ENCODE data around the gene CERS6. TPM values are rescaled to one million over a fixed set of nuclear protein-coding genes. Genes with fewer than 3 reads are reported as not detected.

CERS6 gene
- polyA plus RNA-seq, 4 donors = 6.8 to 55.4 (median 21.9) TPM

DNA sequence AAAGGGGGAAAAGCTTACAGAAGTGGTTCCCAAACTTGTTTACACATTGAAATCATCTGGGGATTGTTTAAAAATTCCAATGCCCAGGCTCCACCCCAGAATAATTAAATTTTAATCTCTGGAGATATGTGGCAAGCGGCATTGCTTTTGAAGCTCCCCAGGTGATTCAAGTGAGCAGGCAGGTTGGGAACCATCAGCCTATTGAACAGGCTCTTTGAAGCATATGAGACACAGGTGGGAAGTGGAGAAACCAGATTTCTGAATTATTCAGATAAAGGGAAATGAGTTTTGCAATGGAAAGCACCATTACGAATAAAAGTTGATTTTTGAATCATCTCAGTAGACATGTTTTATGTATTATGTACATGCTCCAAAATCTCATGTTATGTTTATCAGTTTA lies 288.8 kb downstream of the CERS6 start:
- Histone ChIP-seq H3K36me3 (ENCODE audit: control insufficient read depth in 3 of 3, insufficient read depth in 2 of 3, low read depth in 1 of 3, low read length in 3 of 3) (peaks cover 0 to 6% (median 0%) of the 10 kb centered on the region in 3 donors), H3K4me1 (ENCODE audit: control insufficient read depth in 3 of 3, insufficient read depth in 2 of 3, low read depth in 1 of 3, low read length in 2 of 3) (peaks cover 0 to 27% (median 4%) of the 10 kb centered on the region in 3 donors), H3K4me3 (ENCODE audit: low read depth in 1 of 3, low read length in 3 of 3) (no peak overlapping the region), H3K9me3 (ENCODE audit: control insufficient read depth in 2 of 2, insufficient read depth in 1 of 2, low read depth in 1 of 2, low read length in 1 of 2) (no peaks in the 10 kb centered on the region), H3K27ac (ENCODE audit: low read depth in 1 of 3, low read length in 2 of 3) (no peak overlapping the region), H3K27me3 (ENCODE audit: control insufficient read depth in 3 of 3, insufficient read depth in 3 of 3, low read length in 3 of 3) (no peaks in the 10 kb centered on the region)
- WGBS, 3 donors = 18 to 60% (median 45%) methylated on average over 2 of the region's 2 CpGs
- DNase-seq (peak; percentile 25 to 52), FAIRE-seq (no peak)

DNA sequence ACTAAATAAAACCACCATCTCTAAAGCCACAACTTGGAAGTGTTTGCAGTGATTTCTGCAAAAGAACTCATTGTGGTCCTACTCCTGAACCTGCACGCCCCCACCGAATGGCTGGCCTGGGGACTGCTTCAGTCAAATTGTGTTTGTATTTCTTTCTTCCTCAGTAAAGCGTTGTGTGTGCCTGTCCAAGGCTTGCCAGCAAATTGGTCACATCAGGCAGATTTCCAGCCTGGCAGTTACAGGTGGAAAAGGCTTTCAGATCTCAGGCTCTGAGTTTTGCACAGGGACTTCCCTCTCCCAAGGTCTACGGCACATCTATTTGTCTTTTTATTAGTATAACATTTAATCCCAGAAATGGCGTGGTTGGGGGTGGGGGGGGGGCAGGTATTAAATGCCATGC lies 292.4 kb downstream of the CERS6 start:
- Histone ChIP-seq H3K36me3 (ENCODE audit: control insufficient read depth in 3 of 3, insufficient read depth in 2 of 3, low read depth in 1 of 3, low read length in 3 of 3) (peaks cover 0 to 6% (median 0%) of the 10 kb centered on the region in 3 donors), H3K4me3 (ENCODE audit: low read depth in 1 of 3, low read length in 3 of 3) (no peak overlapping the region), H3K27ac (ENCODE audit: low read depth in 1 of 3, low read length in 2 of 3) (no peak overlapping the region), H3K4me1 (ENCODE audit: control insufficient read depth in 3 of 3, insufficient read depth in 2 of 3, low read depth in 1 of 3, low read length in 2 of 3) (peaks cover 2 to 32% (median 3%) of the 10 kb centered on the region in 3 donors), H3K9me3 (ENCODE audit: control insufficient read depth in 2 of 2, insufficient read depth in 1 of 2, low read depth in 1 of 2, low read length in 1 of 2) (no peaks in the 10 kb centered on the region), H3K27me3 (ENCODE audit: control insufficient read depth in 3 of 3, insufficient read depth in 3 of 3, low read length in 3 of 3) (no peaks in the 10 kb centered on the region)
- 63 to 79% (median 76%) methylated on average over 5 of the region's 5 CpGs for WGBS, 3 donors
- FAIRE-seq (no peak), DNase-seq (no peak)

DNA sequence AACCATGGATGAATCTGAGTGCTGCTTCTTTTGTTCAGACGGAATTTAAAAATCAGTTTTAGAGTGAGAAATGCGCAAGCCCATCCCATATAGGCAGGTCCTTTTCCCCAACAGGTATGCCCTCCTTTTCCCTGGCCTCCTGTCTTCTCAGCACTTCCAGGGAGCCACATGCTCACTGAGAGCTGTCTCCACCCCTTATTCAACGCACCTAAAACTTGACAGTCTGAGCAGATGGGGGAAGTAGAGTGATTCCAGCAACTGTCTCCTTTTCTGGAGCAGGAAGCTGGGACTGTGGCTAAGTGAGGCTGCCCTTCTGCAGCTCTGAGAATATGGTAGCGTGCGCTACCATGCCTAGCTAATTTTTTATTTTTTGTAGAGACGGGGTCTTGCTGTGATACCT lies 293.2 kb downstream of the CERS6 start:
- FAIRE-seq (no peak), DNase-seq (no peak)
- H3K27ac ChIP-seq (ENCODE audit: low read depth in 1 of 3, low read length in 2 of 3) = no peak overlapping the region
- no peaks in the 10 kb centered on the region for H3K9me3 ChIP-seq (ENCODE audit: control insufficient read depth in 2 of 2, insufficient read depth in 1 of 2, low read depth in 1 of 2, low read length in 1 of 2)
- H3K4me3 ChIP-seq (ENCODE audit: low read depth in 1 of 3, low read length in 3 of 3) = no peak overlapping the region
- 68 to 90% (median 76%) methylated on average over 3 to 6 of the region's 6 CpGs for WGBS, 3 donors
- H3K36me3 ChIP-seq (ENCODE audit: control insufficient read depth in 3 of 3, insufficient read depth in 2 of 3, low read depth in 1 of 3, low read length in 3 of 3) = peaks cover 0 to 6% (median 0%) of the 10 kb centered on the region in 3 donors
- H3K4me1 ChIP-seq (ENCODE audit: control insufficient read depth in 3 of 3, insufficient read depth in 2 of 3, low read depth in 1 of 3, low read length in 2 of 3) = peaks cover 3 to 39% (median 4%) of the 10 kb centered on the region in 3 donors
- H3K27me3 ChIP-seq (ENCODE audit: control insufficient read depth in 3 of 3, insufficient read depth in 3 of 3, low read length in 3 of 3) = no peaks in the 10 kb centered on the region

DNA sequence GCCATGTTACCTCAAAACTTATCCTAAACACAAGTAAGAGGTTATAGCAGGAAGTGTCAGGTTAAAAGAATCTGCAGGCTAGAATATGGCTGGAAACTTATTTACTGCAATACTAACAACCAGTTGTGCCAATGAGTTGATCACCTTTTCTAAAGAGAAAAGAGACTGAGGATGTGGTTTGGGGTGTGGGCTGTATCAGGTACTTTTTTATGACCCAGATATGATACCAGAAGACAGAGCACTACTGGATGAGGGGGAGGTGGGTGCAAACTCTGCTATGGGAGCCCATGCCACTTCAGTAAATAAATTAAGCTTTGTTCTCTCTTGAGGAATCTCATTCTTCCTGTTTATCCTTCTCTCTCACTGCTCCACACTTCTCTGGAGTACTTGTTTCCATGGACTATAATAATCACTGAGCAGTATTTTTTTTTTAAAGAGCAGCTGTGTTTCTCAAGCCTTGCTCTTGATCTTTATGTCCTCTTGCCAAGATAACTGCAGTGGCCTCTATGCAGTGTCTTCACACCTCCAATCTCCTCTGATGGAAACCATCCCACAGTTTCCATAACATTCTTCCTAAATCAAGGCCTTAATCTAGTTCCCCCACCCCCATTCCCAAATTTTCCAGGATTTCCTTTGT lies 295.1 kb downstream of the CERS6 start:
- peak in 1 of 2 donors; percentile 35 for DNase-seq

DNA sequence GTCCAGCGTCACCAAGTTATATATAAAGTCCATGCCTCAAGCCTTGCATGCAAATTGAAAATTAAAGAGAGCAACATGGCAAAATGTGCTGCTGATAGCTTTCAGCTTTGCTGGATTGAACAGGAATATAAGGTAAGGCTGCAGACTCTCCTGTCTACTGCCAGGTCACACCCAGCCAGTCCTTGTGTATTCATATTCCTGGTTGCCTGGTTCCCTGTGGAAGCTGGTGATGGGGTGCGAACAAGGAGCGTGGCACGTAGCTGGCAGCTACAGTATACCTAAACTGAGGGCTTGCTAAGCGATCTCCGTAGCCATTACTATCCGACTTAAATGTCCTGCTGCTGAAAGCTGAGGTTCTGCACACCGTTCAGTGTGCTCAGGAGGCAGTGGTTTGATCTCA lies 296.3 kb downstream of the CERS6 start:
- peaks cover 2 to 45% (median 3%) of the 10 kb centered on the region in 3 donors for H3K4me1 ChIP-seq (ENCODE audit: control insufficient read depth in 3 of 3, insufficient read depth in 2 of 3, low read depth in 1 of 3, low read length in 2 of 3)
- DNase-seq (no peak), FAIRE-seq (no peak)
- H3K4me3 ChIP-seq (ENCODE audit: low read depth in 1 of 3, low read length in 3 of 3) = no peak overlapping the region
- WGBS, 3 donors = 93 to 96% (median 94%) methylated on average over 8 of the region's 8 CpGs
- no peaks in the 10 kb centered on the region for H3K9me3 ChIP-seq (ENCODE audit: control insufficient read depth in 2 of 2, insufficient read depth in 1 of 2, low read depth in 1 of 2, low read length in 1 of 2)
- peaks cover 0 to 6% (median 3%) of the 10 kb centered on the region in 3 donors for H3K36me3 ChIP-seq (ENCODE audit: control insufficient read depth in 3 of 3, insufficient read depth in 2 of 3, low read depth in 1 of 3, low read length in 3 of 3)
- no peaks in the 10 kb centered on the region for H3K27me3 ChIP-seq (ENCODE audit: control insufficient read depth in 3 of 3, insufficient read depth in 3 of 3, low read length in 3 of 3)
- H3K27ac ChIP-seq (ENCODE audit: low read depth in 1 of 3, low read length in 2 of 3) = no peak overlapping the region

More for the DNA sequence above, 295.1 kb downstream of the CERS6 start:
- Histone ChIP-seq H3K27me3 (ENCODE audit: control insufficient read depth in 3 of 3, insufficient read depth in 3 of 3, low read length in 3 of 3) (no peaks in the 10 kb centered on the region), H3K4me1 (ENCODE audit: control insufficient read depth in 3 of 3, insufficient read depth in 2 of 3, low read depth in 1 of 3, low read length in 2 of 3) (peaks cover 2 to 42% (median 3%) of the 10 kb centered on the region in 3 donors), H3K36me3 (ENCODE audit: control insufficient read depth in 3 of 3, insufficient read depth in 2 of 3, low read depth in 1 of 3, low read length in 3 of 3) (peaks cover 0 to 5% (median 3%) of the 10 kb centered on the region in 3 donors), H3K4me3 (ENCODE audit: low read depth in 1 of 3, low read length in 3 of 3) (no peak overlapping the region), H3K9me3 (ENCODE audit: control insufficient read depth in 2 of 2, insufficient read depth in 1 of 2, low read depth in 1 of 2, low read length in 1 of 2) (no peaks in the 10 kb centered on the region), H3K27ac (ENCODE audit: low read depth in 1 of 3, low read length in 2 of 3) (no peak overlapping the region)
- FAIRE-seq = no peak

DNA sequence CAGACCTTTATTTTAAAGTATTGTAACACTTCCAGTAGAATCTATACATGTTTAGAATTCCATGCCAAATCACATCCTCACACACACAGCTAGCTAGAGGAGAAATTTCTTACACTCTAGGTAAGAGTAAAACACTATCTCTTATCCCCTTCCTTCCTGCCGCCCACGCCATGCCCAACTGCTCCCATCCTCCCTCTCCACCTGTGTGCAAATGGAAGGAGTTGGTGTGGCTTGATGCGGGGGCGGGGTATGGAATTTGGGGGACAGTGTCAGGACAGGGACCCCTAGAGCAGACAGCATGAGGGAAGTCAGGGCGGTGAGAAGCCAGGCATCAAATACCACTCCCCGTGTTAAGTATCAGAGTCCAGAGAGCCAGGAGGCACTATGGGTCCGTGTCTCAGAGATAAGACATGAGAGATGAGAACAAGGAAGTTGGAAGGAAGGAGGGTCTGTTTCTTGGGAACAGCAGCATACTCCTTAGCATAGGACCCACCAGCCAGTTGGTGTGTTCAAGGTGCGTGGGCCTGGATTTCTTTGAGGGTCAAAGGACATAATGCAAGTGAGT lies 297.8 kb downstream of the CERS6 start:
- Histone ChIP-seq H3K4me1 (ENCODE audit: control insufficient read depth in 3 of 3, insufficient read depth in 2 of 3, low read depth in 1 of 3, low read length in 2 of 3) (peaks cover 2 to 50% (median 3%) of the 10 kb centered on the region in 3 donors), H3K4me3 (ENCODE audit: low read depth in 1 of 3, low read length in 3 of 3) (no peak overlapping the region), H3K27ac (ENCODE audit: low read depth in 1 of 3, low read length in 2 of 3) (peak overlapping the region in 1 of 3 donors; percentile 68), H3K36me3 (ENCODE audit: control insufficient read depth in 3 of 3, insufficient read depth in 2 of 3, low read depth in 1 of 3, low read length in 3 of 3) (peaks cover 0 to 6% (median 3%) of the 10 kb centered on the region in 3 donors), H3K27me3 (ENCODE audit: control insufficient read depth in 3 of 3, insufficient read depth in 3 of 3, low read length in 3 of 3) (no peaks in the 10 kb centered on the region), H3K9me3 (ENCODE audit: control insufficient read depth in 2 of 2, insufficient read depth in 1 of 2, low read depth in 1 of 2, low read length in 1 of 2) (no peaks in the 10 kb centered on the region)
- peak; percentile 67 to 74 for DNase-seq
- no peak for FAIRE-seq
- WGBS, 3 donors = 59 to 83% (median 70%) methylated on average over 8 of the region's 8 CpGs

DNA sequence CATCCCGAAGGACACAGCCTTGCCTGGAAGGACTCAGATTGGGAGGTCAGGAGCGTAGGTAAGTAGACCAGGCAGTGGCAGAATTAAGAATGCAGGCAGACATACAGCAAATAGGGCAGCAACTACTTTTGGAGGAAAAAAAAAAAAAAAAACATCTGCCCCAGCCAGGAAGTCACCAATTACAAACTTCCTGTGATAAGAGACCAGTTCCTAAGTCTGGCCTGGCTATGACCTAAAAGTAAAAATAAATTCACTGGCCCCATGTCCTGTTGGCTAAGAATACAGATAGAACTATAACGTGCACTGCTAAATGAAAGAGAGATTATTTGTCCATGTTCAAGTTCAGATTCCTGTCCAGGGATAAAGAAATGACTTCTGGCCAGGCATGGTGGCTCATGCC lies 301.2 kb downstream of the CERS6 start:
- peaks cover 0 to 11% (median 3%) of the 10 kb centered on the region in 3 donors for H3K36me3 ChIP-seq (ENCODE audit: control insufficient read depth in 3 of 3, insufficient read depth in 2 of 3, low read depth in 1 of 3, low read length in 3 of 3)
- WGBS, 3 donors = 61 to 72% (median 62%) methylated on average over 3 of the region's 3 CpGs
- DNase-seq (no peak), FAIRE-seq (no peak)
- no peak overlapping the region for H3K4me3 ChIP-seq (ENCODE audit: low read depth in 1 of 3, low read length in 3 of 3)
- H3K27me3 ChIP-seq (ENCODE audit: control insufficient read depth in 3 of 3, insufficient read depth in 3 of 3, low read length in 3 of 3) = no peaks in the 10 kb centered on the region
- no peaks in the 10 kb centered on the region for H3K9me3 ChIP-seq (ENCODE audit: control insufficient read depth in 2 of 2, insufficient read depth in 1 of 2, low read depth in 1 of 2, low read length in 1 of 2)
- H3K4me1 ChIP-seq (ENCODE audit: control insufficient read depth in 3 of 3, insufficient read depth in 2 of 3, low read depth in 1 of 3, low read length in 2 of 3) = peaks cover 0 to 27% (median 2%) of the 10 kb centered on the region in 3 donors
- no peak overlapping the region for H3K27ac ChIP-seq (ENCODE audit: low read depth in 1 of 3, low read length in 2 of 3)

DNA sequence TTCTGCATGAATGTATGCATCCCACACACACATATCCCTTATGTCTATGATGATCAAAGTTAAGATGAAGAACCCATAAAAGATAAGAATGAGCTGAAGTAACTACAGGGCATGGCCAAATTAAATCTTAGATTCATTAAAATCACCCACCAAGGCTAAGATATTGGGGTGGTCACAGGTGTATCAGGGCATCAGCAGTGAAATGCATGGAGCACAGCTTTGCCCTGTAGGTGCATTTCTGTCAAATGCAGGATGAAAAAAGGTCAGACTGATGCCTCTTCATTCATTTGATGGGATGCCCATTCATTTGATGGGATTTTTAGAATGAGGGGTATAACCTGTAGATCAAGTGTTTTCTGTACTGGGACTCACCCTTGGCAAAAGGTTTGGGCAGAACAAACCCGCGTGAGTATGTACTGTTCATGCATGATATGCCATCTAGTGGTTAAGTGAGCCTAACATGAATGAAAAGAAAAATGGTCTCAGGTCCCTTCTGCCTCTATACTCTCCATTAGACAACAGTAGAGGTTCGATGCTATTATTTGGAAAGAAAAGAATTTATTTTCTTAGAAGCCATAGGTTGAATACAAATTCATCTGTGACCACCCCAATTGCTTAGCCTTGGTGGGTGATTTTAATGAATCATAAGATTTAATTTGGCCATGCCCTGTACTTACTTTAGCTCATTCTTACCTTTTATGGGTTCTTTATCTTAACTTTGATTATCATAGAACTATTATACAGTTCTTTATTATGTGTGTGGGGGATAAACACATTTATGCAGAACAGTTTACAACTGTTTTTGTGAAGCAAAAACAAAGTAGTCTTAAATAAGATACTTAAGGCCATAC lies 303.1 kb downstream of the CERS6 start:
- Histone ChIP-seq H3K9me3 (ENCODE audit: control insufficient read depth in 2 of 2, insufficient read depth in 1 of 2, low read depth in 1 of 2, low read length in 1 of 2) (no peaks in the 10 kb centered on the region), H3K27me3 (ENCODE audit: control insufficient read depth in 3 of 3, insufficient read depth in 3 of 3, low read length in 3 of 3) (no peaks in the 10 kb centered on the region), H3K36me3 (ENCODE audit: control insufficient read depth in 3 of 3, insufficient read depth in 2 of 3, low read depth in 1 of 3, low read length in 3 of 3) (peaks cover 0 to 11% (median 3%) of the 10 kb centered on the region in 3 donors), H3K4me1 (ENCODE audit: control insufficient read depth in 3 of 3, insufficient read depth in 2 of 3, low read depth in 1 of 3, low read length in 2 of 3) (peaks cover 0 to 14% (median 0%) of the 10 kb centered on the region in 3 donors), H3K4me3 (ENCODE audit: low read depth in 1 of 3, low read length in 3 of 3) (no peak overlapping the region), H3K27ac (ENCODE audit: low read depth in 1 of 3, low read length in 2 of 3) (no peak overlapping the region)
- FAIRE-seq = no peak
- 6 to 19% (median 10%) methylated on average over 3 of the region's 3 CpGs for WGBS, 3 donors
- DNase-seq = peak; percentile 59 to 71
